Adipocyte (in vitro differentiated cells): ENCODE measurements around the gene RETSAT.
"Not testable (repeated sequence)": the region's sequence is repeated elsewhere in the genome, so short reads cannot be mapped to it uniquely, and the experiment has no call there.

Experiments
- DNase-seq: peaks from one replicate; pipeline ENCODE4 v3.0.0-alpha.2; 2015; ENCODE audit warnings: low read depth
- H3K27me3 ChIP-seq: replicated peaks from 2 replicates; pipeline ENCODE4 v1.7.0; 2013; ENCODE audit warnings: mild to moderate bottlenecking, low read length, moderate library complexity; ENCODE audit not compliant: control insufficient read depth, insufficient read depth
- H3K36me3 ChIP-seq: 2 replicates; pipeline ENCODE4 v1.7.0; 2013; ENCODE audit warnings: low read length, mild to moderate bottlenecking, moderate library complexity; ENCODE audit not compliant: control insufficient read depth, insufficient read depth, severe bottlenecking
- H3K4me1 ChIP-seq: 2 replicates; pipeline ENCODE4 v1.7.0; 2013; ENCODE audit warnings: mild to moderate bottlenecking, low read length, moderate library complexity; ENCODE audit not compliant: control insufficient read depth, insufficient read depth
- H3K4me3 ChIP-seq: 2 replicates; pipeline ENCODE4 v1.7.0; 2013; ENCODE audit warnings: mild to moderate bottlenecking, low read length, moderate library complexity
- H3K9ac ChIP-seq: 2 replicates; pipeline ENCODE4 v1.7.0; 2013; ENCODE audit warnings: mild to moderate bottlenecking, low read length, moderate library complexity
- H3K9me3 ChIP-seq: 2 replicates; pipeline ENCODE4 v1.7.0; 2013; ENCODE audit warnings: mild to moderate bottlenecking, low read length, moderate library complexity; ENCODE audit not compliant: control insufficient read depth

RETSAT gene

GRCh38 chr2:85329701-85330100 is 24.6 kb downstream of the RETSAT start:
- not testable (repeated sequence) for H3K9me3 ChIP-seq, H3K27me3 ChIP-seq, DNase-seq, H3K4me3 ChIP-seq, H3K9ac ChIP-seq, H3K36me3 ChIP-seq
- H3K4me1 ChIP-seq = peaks cover 30% of the 10 kb centered on the region

- H3K27me3 ChIP-seq = no peaks in the 10 kb centered on the region
- no peak overlapping the region for H3K9ac ChIP-seq
- H3K4me1 ChIP-seq = peaks cover 35% of the 10 kb centered on the region
- H3K4me3 ChIP-seq = no peak overlapping the region
- no peak for DNase-seq
- H3K36me3 ChIP-seq = peaks cover 7% of the 10 kb centered on the region
- H3K9me3 ChIP-seq = no peaks in the 10 kb centered on the region
Measured at GRCh38 chr2:85329181-85329651, 25.1 kb downstream of the RETSAT start.

GRCh38 chr2:85327822-85328617 is 26.3 kb downstream of the RETSAT start, which contains the start of gene TGOLN2:
Gene TGOLN2, minus strand, starts transcription at chr2:85327989. Its CDS starts 27 bp downstream, at chr2:85327962.
- peak within 1 kb of the TSS; percentile 88 for H3K4me3 ChIP-seq
- no peaks in the 10 kb centered on the region for H3K9me3 ChIP-seq
- peak; percentile 98 for DNase-seq
- no peaks in the 10 kb centered on the region for H3K27me3 ChIP-seq
- H3K9ac ChIP-seq = peak within 1 kb of the TSS; percentile 91
- H3K4me1 ChIP-seq = peaks cover 46% of the 10 kb centered on the region
- H3K36me3 ChIP-seq = peaks cover 19% of the 10 kb centered on the region

- DNase-seq = peak; percentile 65
- H3K36me3 ChIP-seq = peaks cover 26% of the 10 kb centered on the region
- no peaks in the 10 kb centered on the region for H3K9me3 ChIP-seq
- no peaks in the 10 kb centered on the region for H3K27me3 ChIP-seq
- H3K4me1 ChIP-seq = peaks cover 47% of the 10 kb centered on the region
- peak overlapping the region; percentile 88 for H3K4me3 ChIP-seq
- H3K9ac ChIP-seq = peak overlapping the region; percentile 91
Measured at GRCh38 chr2:85327160-85327821, 27.0 kb downstream of the RETSAT start.

GRCh38 chr2:85326406-85327159 is 27.7 kb downstream of the RETSAT start:
- no peaks in the 10 kb centered on the region for H3K9me3 ChIP-seq
- peaks cover 33% of the 10 kb centered on the region for H3K36me3 ChIP-seq
- no peaks in the 10 kb centered on the region for H3K27me3 ChIP-seq
- peak overlapping the region; percentile 91 for H3K9ac ChIP-seq
- peak overlapping the region; percentile 88 for H3K4me3 ChIP-seq
- peaks cover 50% of the 10 kb centered on the region for H3K4me1 ChIP-seq
- peak; percentile 30 for DNase-seq

- H3K36me3 ChIP-seq = peaks cover 45% of the 10 kb centered on the region
- H3K4me3 ChIP-seq = peak overlapping the region; percentile 88
- peaks cover 50% of the 10 kb centered on the region for H3K4me1 ChIP-seq
- H3K9ac ChIP-seq = peak overlapping the region; percentile 91
- DNase-seq = no peak
- no peaks in the 10 kb centered on the region for H3K27me3 ChIP-seq
- H3K9me3 ChIP-seq = no peaks in the 10 kb centered on the region
Measured at GRCh38 chr2:85325466-85325811, 28.9 kb downstream of the RETSAT start.

- Histone ChIP-seq H3K36me3 (peaks cover 50% of the 10 kb centered on the region), H3K4me3 (peak overlapping the region; percentile 88), H3K9ac (peak overlapping the region; percentile 91), H3K9me3 (no peaks in the 10 kb centered on the region), H3K27me3 (no peaks in the 10 kb centered on the region), H3K4me1 (peaks cover 50% of the 10 kb centered on the region)
- peak; percentile 65 for DNase-seq
Measured at GRCh38 chr2:85324639-85325465, 29.5 kb downstream of the RETSAT start.

- Histone ChIP-seq H3K9ac (peak overlapping the region; percentile 37), H3K4me1 (peaks cover 51% of the 10 kb centered on the region), H3K36me3 (peaks cover 55% of the 10 kb centered on the region), H3K4me3 (peak overlapping the region; percentile 43)
- H3K27me3 ChIP-seq, H3K9me3 ChIP-seq, DNase-seq: not testable (repeated sequence)
Measured at GRCh38 chr2:85323988-85324367, 30.4 kb downstream of the RETSAT start.

GRCh38 chr2:85323351-85323987 is 30.9 kb downstream of the RETSAT start:
- no peak for DNase-seq
- Histone ChIP-seq H3K9ac (peak overlapping the region; percentile 37), H3K27me3 (no peaks in the 10 kb centered on the region), H3K4me1 (peaks cover 52% of the 10 kb centered on the region), H3K4me3 (peak overlapping the region; percentile 43), H3K36me3 (peaks cover 55% of the 10 kb centered on the region), H3K9me3 (no peaks in the 10 kb centered on the region)

GRCh38 chr2:85319796-85320195 is 34.5 kb downstream of the RETSAT start:
- peaks cover 73% of the 10 kb centered on the region for H3K36me3 ChIP-seq
- H3K27me3 ChIP-seq = no peaks in the 10 kb centered on the region
- DNase-seq = no peak
- peaks cover 33% of the 10 kb centered on the region for H3K4me1 ChIP-seq
- no peak overlapping the region for H3K9ac ChIP-seq
- no peak overlapping the region for H3K4me3 ChIP-seq
- no peaks in the 10 kb centered on the region for H3K9me3 ChIP-seq
